ENCODE results near the gene PIK3CG. TPM values are rescaled to one million over a fixed set of nuclear protein-coding genes. Genes with fewer than 3 reads are reported as not detected.
"Not testable (repeated sequence)": the region's sequence is repeated elsewhere in the genome, so short reads cannot be mapped to it uniquely, and the experiment has no call there.

Gene PIK3CG
- total RNA-seq, 1 donor from 2014 or later = not detected

DNA sequence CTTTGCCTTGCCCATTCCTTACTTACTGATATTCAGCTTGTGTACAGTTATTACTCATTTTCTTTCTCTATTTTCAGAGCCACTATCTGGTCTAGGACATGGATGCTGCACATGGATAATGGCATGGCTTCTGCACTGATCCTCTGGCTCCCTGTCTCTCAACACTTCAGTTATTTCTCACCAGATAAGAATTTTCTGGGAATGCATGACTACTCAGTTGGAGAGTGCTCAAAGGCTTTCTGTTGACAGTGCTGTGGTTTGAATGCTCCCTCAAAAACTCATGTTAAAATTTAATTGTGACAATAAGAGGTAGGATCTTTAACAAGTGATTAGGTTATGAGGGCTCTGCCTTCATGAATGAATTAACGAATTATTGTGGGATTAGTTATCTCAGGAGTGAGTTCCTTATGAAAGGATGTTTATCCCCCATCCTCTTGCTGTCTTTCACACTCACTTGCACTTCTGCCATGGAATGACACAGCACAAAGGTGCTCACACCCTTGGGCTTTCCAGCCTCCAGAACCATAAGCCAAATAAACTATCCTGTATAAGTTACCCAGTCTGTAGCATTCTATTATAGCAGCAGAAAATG is 16.1 kb upstream of the PIK3CG start:
- Mint-ChIP-seq H3K4me3 (no peak overlapping the region), H3K36me3 (no peaks in the 10 kb centered on the region), H3K4me1 (ENCODE audit: unreplicated experiment) (no peaks in the 10 kb centered on the region), H3K27me3 (peaks cover 24% of the 10 kb centered on the region), H3K9me3 (no peaks in the 10 kb centered on the region), H3K27ac (no peak overlapping the region)
- no peak for DNase-seq (ENCODE audit: extremely low spot score, unreplicated experiment)
- TF ChIP-seq CTCF (conservative IDR thresholded peaks at IDR 0.05) = no peak

GRCh38 chr7:106851632-106852031 is 13.4 kb upstream of the PIK3CG start:
- DNase-seq (ENCODE audit: extremely low spot score, unreplicated experiment); H3K36me3 Mint-ChIP-seq; H3K27me3 Mint-ChIP-seq; H3K4me3 Mint-ChIP-seq; H3K4me1 Mint-ChIP-seq (ENCODE audit: unreplicated experiment); H3K27ac Mint-ChIP-seq; H3K9me3 Mint-ChIP-seq: not testable (repeated sequence)

GRCh38 chr7:106853250-106853908 is 11.7 kb upstream of the PIK3CG start:
- peaks cover 4% of the 10 kb centered on the region for H3K27me3 Mint-ChIP-seq
- H3K27ac Mint-ChIP-seq = no peak overlapping the region
- H3K36me3 Mint-ChIP-seq = peaks cover 3% of the 10 kb centered on the region
- no peaks in the 10 kb centered on the region for H3K4me1 Mint-ChIP-seq (ENCODE audit: unreplicated experiment)
- DNase-seq (ENCODE audit: extremely low spot score, unreplicated experiment) = no peak
- no peak for TF ChIP-seq CTCF (conservative IDR thresholded peaks at IDR 0.05)
- no peaks in the 10 kb centered on the region for H3K9me3 Mint-ChIP-seq
- no peak overlapping the region for H3K4me3 Mint-ChIP-seq

GRCh38 chr7:106855540-106856132 is 9.4 kb upstream of the PIK3CG start:
- Mint-ChIP-seq H3K27me3 (no peaks in the 10 kb centered on the region), H3K4me1 (ENCODE audit: unreplicated experiment) (peaks cover 8% of the 10 kb centered on the region), H3K36me3 (peaks cover 3% of the 10 kb centered on the region), H3K9me3 (no peaks in the 10 kb centered on the region), H3K4me3 (no peak overlapping the region), H3K27ac (no peak overlapping the region)
- no peak for TF ChIP-seq CTCF (conservative IDR thresholded peaks at IDR 0.05)
- no peak for DNase-seq (ENCODE audit: extremely low spot score, unreplicated experiment)

- peak; percentile 72 for DNase-seq (ENCODE audit: extremely low spot score, unreplicated experiment)
- Mint-ChIP-seq H3K9me3 (no peaks in the 10 kb centered on the region), H3K27ac (peak overlapping the region; percentile 14), H3K4me3 (no peak overlapping the region), H3K27me3 (no peaks in the 10 kb centered on the region), H3K4me1 (ENCODE audit: unreplicated experiment) (peaks cover 16% of the 10 kb centered on the region), H3K36me3 (peaks cover 3% of the 10 kb centered on the region)
- TF ChIP-seq CTCF (conservative IDR thresholded peaks at IDR 0.05) = no peak
Measured at GRCh38 chr7:106858618-106859532, 6.2 kb upstream of the PIK3CG start.

Data from type B pancreatic cell (in vitro differentiated cells).